GM18873 (cell line): ENCODE results near the gene SPIC.

Experiments used
- ATAC-seq: cut with Tn5 transposase; IDR thresholded peaks from one replicate; pipeline ENCODE4 v1.9.1; 2021; ENCODE audit warnings: mild to moderate bottlenecking, moderate library complexity, moderate number of reproducible peaks; ENCODE audit not compliant: unreplicated experiment, low FRiP score

SPIC gene

DNA sequence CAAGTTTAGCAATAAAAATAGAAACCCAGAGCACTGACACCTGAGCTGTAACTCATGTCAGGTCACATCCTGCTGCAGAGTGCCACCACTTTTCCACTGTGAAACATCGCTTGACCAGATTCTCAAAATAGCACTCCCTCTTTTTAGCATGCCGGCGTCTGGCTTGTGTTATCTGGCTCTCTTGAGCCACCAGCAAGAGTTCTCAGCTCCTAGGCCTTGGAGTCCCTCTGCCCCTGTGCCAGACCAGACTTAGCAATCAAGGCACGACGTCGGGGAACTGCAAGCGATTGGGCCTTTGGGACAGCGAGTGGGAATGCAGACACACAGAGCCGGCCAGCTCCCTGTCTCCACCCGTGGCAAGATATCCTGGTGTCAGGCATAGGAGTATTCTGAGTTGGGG is 52.5 kb downstream of the SPIC start:
- no peak for ATAC-seq

- no peak for ATAC-seq
Measured at GRCh38 chr12:101536069-101536674, 61.0 kb downstream of the SPIC start.
